Keratinocyte (primary cell): ENCODE results near the gene RAB44. TPM values are rescaled to one million over a fixed set of nuclear protein-coding genes. Genes with fewer than 3 reads are reported as not detected.

ENCODE experiments used
- DNase-seq: peaks from one replicate; pipeline ENCODE4 v3.0.0-alpha.2; 2011; ENCODE audit warnings: low read depth, missing footprints, low spot score
- FAIRE-seq: peaks from 2 replicates; lab custom pipeline; 2011; peaks lifted over from hg19 to GRCh38; lab: Jason Lieb, UNC
- H2AFZ ChIP-seq: 2 replicates; pipeline ENCODE4 v1.6.0; 2012; ENCODE audit warnings: low read length, control low read depth, inconsistent platforms; ENCODE audit not compliant: control insufficient read depth
- H3K27ac ChIP-seq: 2 replicates; pipeline ENCODE4 v1.5.1; 2011; ENCODE audit warnings: low read length; ENCODE audit not compliant: control insufficient read depth, insufficient read depth
- H3K27me3 ChIP-seq: 3 replicates; pipeline ENCODE4 v1.6.0; 2011; ENCODE audit warnings: low read length; ENCODE audit not compliant: control insufficient read depth, insufficient read depth; ENCODE audit errors: extremely low read depth
- H3K36me3 ChIP-seq, 2 experiments: 2 replicates in 1 of 2; 3 replicates in 1 of 2; pipeline ENCODE4 v1.5.1; 2011; ENCODE audit warnings: low read length in 2 of 2, mild to moderate bottlenecking in 1 of 2; ENCODE audit not compliant: control insufficient read depth in 2 of 2, insufficient read depth in 2 of 2; ENCODE audit errors: extremely low read depth in 1 of 2
- H3K4me1 ChIP-seq: 3 replicates; pipeline ENCODE4 v1.5.1; 2011; ENCODE audit warnings: low read length; ENCODE audit not compliant: control insufficient read depth, insufficient read depth; ENCODE audit errors: extremely low read depth
- H3K4me2 ChIP-seq: 3 replicates; pipeline ENCODE4 v1.6.0; 2011; ENCODE audit warnings: low read depth, low read length; ENCODE audit not compliant: control insufficient read depth, insufficient read depth; ENCODE audit errors: extremely low read depth
- H3K4me3 ChIP-seq, 3 experiments: fragments of 200-600 bp in 1 of 3; sonication (generic) in 1 of 3; 2 replicates in 2 of 3; 3 replicates in 1 of 3; pipeline ENCODE4 v1.5.1; 2011 to 2016; ENCODE audit warnings: low read length in 3 of 3, mild to moderate bottlenecking in 3 of 3, control low read depth in 2 of 3, inconsistent platforms in 1 of 3, low read depth in 1 of 3, mixed read lengths in 1 of 3, mixed run types in 1 of 3, moderate library complexity in 1 of 3; ENCODE audit not compliant: control insufficient read depth in 2 of 3, insufficient read depth in 2 of 3; ENCODE audit errors: extremely low read depth in 1 of 3
- H3K79me2 ChIP-seq: 2 replicates; pipeline ENCODE4 v1.6.0; 2012; ENCODE audit warnings: low read length; ENCODE audit not compliant: control insufficient read depth, insufficient read depth
- H3K9ac ChIP-seq: 3 replicates; pipeline ENCODE4 v1.6.0; 2011; ENCODE audit warnings: low read length; ENCODE audit not compliant: control insufficient read depth, insufficient read depth; ENCODE audit errors: extremely low read depth
- H3K9me1 ChIP-seq: 3 replicates; pipeline ENCODE4 v1.6.0; 2011; ENCODE audit warnings: low read length; ENCODE audit not compliant: control insufficient read depth, insufficient read depth; ENCODE audit errors: extremely low read depth
- H3K9me3 ChIP-seq: 2 replicates; pipeline ENCODE4 v1.5.1; 2012; ENCODE audit warnings: low read depth, low read length; ENCODE audit not compliant: control insufficient read depth
- H4K20me1 ChIP-seq: 3 replicates; pipeline ENCODE4 v1.6.0; 2011; ENCODE audit warnings: low read length; ENCODE audit not compliant: control insufficient read depth, insufficient read depth; ENCODE audit errors: extremely low read depth
- CTCF ChIP-seq, 3 experiments: IDR thresholded peaks in 1 of 3; conservative IDR thresholded peaks in 1 of 3; optimal IDR thresholded peaks in 1 of 3; 2 replicates in 2 of 3; 3 replicates in 1 of 3; pipeline versions ENCODE3 to v1.5.1; 2011; ENCODE audit warnings: low read length in 3 of 3, mild to moderate bottlenecking in 3 of 3, moderate library complexity in 2 of 3, control low read depth in 1 of 3, inconsistent platforms in 1 of 3; ENCODE audit not compliant: insufficient read depth in 2 of 3; ENCODE audit errors: extremely low read depth in 1 of 3
- EZH2 ChIP-seq: IDR thresholded peaks from one replicate; pipeline ENCODE4 v1.6.1; 2012; ENCODE audit warnings: inconsistent platforms, mild to moderate bottlenecking, low read length, moderate library complexity
- dilution Hi-C: fragments of 300-500 bp; cut with MboI; formaldehyde crosslinking; loops from one replicate; pipeline ENCODE4 v1.7.0; 2020; ENCODE audit warnings: low sequenced_read_pairs; ENCODE audit not compliant: extremely low pct_ligation_motif_present
- polyA plus RNA-seq, 5 experiments: library from polyadenylated mRNA; depleted of rRNA in 3 of 5; stranded (reverse) in 3 of 5; stranded (forward) in 1 of 5; unstranded in 1 of 5; fragments of >200 nt; gene quantifications; 1 replicate in 1 of 5; 2 replicates in 3 of 5; 3 replicates in 1 of 5; pipeline versions ENCODE4 v1.2.1 to v1.2.3, GENCODE V29; 2011 to 2012; ENCODE audit warnings: missing spikeins in 2 of 5, low read depth in 1 of 5, low replicate concordance in 1 of 5

Gene RAB44
- polyA plus RNA-seq, 1 donor (not counting 4 experiments of a cell fraction or from before 2014, with no cell fraction given): 0.03 TPM

- DNase-seq (peak; percentile 75), FAIRE-seq (no peak)
- no peaks in the 10 kb centered on the region for H3K27me3 ChIP-seq
- H3K4me1 ChIP-seq: peaks cover 33% of the 10 kb centered on the region
- H3K9me3 ChIP-seq: no peaks in the 10 kb centered on the region
- H3K4me3 ChIP-seq: no peak overlapping the region
- no peak for TF ChIP-seq EZH2
- no peak for TF ChIP-seq CTCF (optimal IDR thresholded peaks at IDR 0.05 in 1 of 3, IDR thresholded peaks at IDR 0.05 in 1 of 3, conservative IDR thresholded peaks at IDR 0.05 in 1 of 3; ENCODE audit: extremely low read depth in 1 of 3, insufficient read depth in 2 of 3, low read length in 3 of 3)
- no peaks in the 10 kb centered on the region for H3K9me1 ChIP-seq
- H4K20me1 ChIP-seq: peaks cover 2% of the 10 kb centered on the region
- H3K36me3 ChIP-seq: no peaks in the 10 kb centered on the region
- peak overlapping the region; percentile 28 for H3K4me2 ChIP-seq
- no peak overlapping the region for H2AFZ ChIP-seq
- H3K27ac ChIP-seq: no peak overlapping the region
- H3K9ac ChIP-seq: no peak overlapping the region
- peaks cover 14% of the 10 kb centered on the region for H3K79me2 ChIP-seq
- dilution Hi-C loops: no loop called here
Observed at GRCh38 chr6:36674942-36675341, 22.7 kb upstream of the RAB44 start.

GRCh38 chr6:36676141-36677058 lies 21.2 kb upstream of the RAB44 start:
- peak overlapping the region; percentile 12 for H2AFZ ChIP-seq
- no peak for FAIRE-seq
- peak overlapping the region; percentile 81 for H3K4me2 ChIP-seq
- H3K4me1 ChIP-seq: peaks cover 39% of the 10 kb centered on the region
- dilution Hi-C loops: no loop called here
- peak overlapping the region; percentile 99 for H3K9ac ChIP-seq
- peaks cover 20% of the 10 kb centered on the region for H3K79me2 ChIP-seq
- TF ChIP-seq CTCF (optimal IDR thresholded peaks at IDR 0.05 in 1 of 3, IDR thresholded peaks at IDR 0.05 in 1 of 3, conservative IDR thresholded peaks at IDR 0.05 in 1 of 3; ENCODE audit: extremely low read depth in 1 of 3, insufficient read depth in 2 of 3, low read length in 3 of 3) (no peak), EZH2 (no peak)
- peak overlapping the region; percentile 96 for H3K27ac ChIP-seq
- DNase-seq: no peak
- peaks cover 0 to 7% of the 10 kb centered on the region in 2 experiments for H3K36me3 ChIP-seq
- H3K9me3 ChIP-seq: no peaks in the 10 kb centered on the region
- H3K4me3 ChIP-seq: peak overlapping the region; percentile 28 to 49 (median 37)
- peaks cover 2% of the 10 kb centered on the region for H4K20me1 ChIP-seq
- no peaks in the 10 kb centered on the region for H3K27me3 ChIP-seq
- H3K9me1 ChIP-seq: no peaks in the 10 kb centered on the region
